HG03460 (cell line): Measurements from ENCODE around the gene SMYD1.

Experiments used
- ATAC-seq: cut with Tn5 transposase; IDR thresholded peaks from one replicate; pipeline ENCODE4 v1.9.1; 2021; ENCODE audit not compliant: unreplicated experiment

Gene SMYD1

GRCh38 chr2:88086401-88086800 lies 18.8 kb downstream of the SMYD1 start:
- ATAC-seq: no peak

GRCh38 chr2:88087073-88087472 lies 19.4 kb downstream of the SMYD1 start:
- ATAC-seq: no peak

GRCh38 chr2:88087763-88088162 lies 20.1 kb downstream of the SMYD1 start:
- ATAC-seq: no peak

GRCh38 chr2:88088999-88089398 lies 21.4 kb downstream of the SMYD1 start:
- no peak for ATAC-seq

- no peak for ATAC-seq
Measured at GRCh38 chr2:88090446-88091283, 23.0 kb downstream of the SMYD1 start.

- ATAC-seq: no peak
Measured at GRCh38 chr2:88091943-88092342, 24.3 kb downstream of the SMYD1 start.

GRCh38 chr2:88092773-88093172 lies 25.1 kb downstream of the SMYD1 start:
- ATAC-seq: no peak

GRCh38 chr2:88095022-88095421 lies 27.4 kb downstream of the SMYD1 start:
- ATAC-seq: no peak

- no peak for ATAC-seq
Measured at GRCh38 chr2:88096708-88097107, 29.1 kb downstream of the SMYD1 start.

- ATAC-seq: no peak
Measured at GRCh38 chr2:88097192-88097591, 29.6 kb downstream of the SMYD1 start.

GRCh38 chr2:88097891-88098557 lies 30.4 kb downstream of the SMYD1 start:
- no peak for ATAC-seq

GRCh38 chr2:88098558-88098900 lies 30.9 kb downstream of the SMYD1 start:
- no peak for ATAC-seq

GRCh38 chr2:88099798-88100488 lies 32.3 kb downstream of the SMYD1 start:
- no peak for ATAC-seq

- ATAC-seq: no peak
Measured at GRCh38 chr2:88100489-88100858, 32.8 kb downstream of the SMYD1 start.

- ATAC-seq: no peak
Measured at GRCh38 chr2:88108796-88109195, 41.2 kb downstream of the SMYD1 start.

- no peak for ATAC-seq
Measured at GRCh38 chr2:88110830-88111229, 43.2 kb downstream of the SMYD1 start.

- no peak for ATAC-seq
Measured at GRCh38 chr2:88113069-88113468, 45.4 kb downstream of the SMYD1 start.

- ATAC-seq: no peak
Measured at GRCh38 chr2:88114889-88115288, 47.3 kb downstream of the SMYD1 start.

GRCh38 chr2:88115825-88116518 lies 48.3 kb downstream of the SMYD1 start:
- no peak for ATAC-seq

- no peak for ATAC-seq
Measured at GRCh38 chr2:88116669-88117432, 49.2 kb downstream of the SMYD1 start.

GRCh38 chr2:88117973-88118372 lies 50.3 kb downstream of the SMYD1 start:
- ATAC-seq: no peak
